KMS-11 (cell line): ENCODE data around the gene CHTF8.

Source experiments
- H2AFZ ChIP-seq: fragments of 200-600 bp; sonication (generic); 2 replicates; pipeline ENCODE4 v1.6.1; 2016; ENCODE audit warnings: antibody characterized with exemption, mixed run types, low read depth
- H3K27ac ChIP-seq: fragments of 200-600 bp; sonication (generic); 2 replicates; pipeline ENCODE4 v1.6.1; 2016; ENCODE audit warnings: mild to moderate bottlenecking, mixed run types
- H3K27me3 ChIP-seq: fragments of 200-600 bp; sonication (generic); 2 replicates; pipeline ENCODE4 v1.6.1; 2017; ENCODE audit warnings: mild to moderate bottlenecking, low read depth, mixed run types, moderate library complexity; ENCODE audit not compliant: insufficient read depth
- H3K36me3 ChIP-seq: fragments of 200-600 bp; sonication (generic); 2 replicates; pipeline ENCODE4 v1.6.1; 2017; ENCODE audit warnings: mild to moderate bottlenecking, mixed run types; ENCODE audit not compliant: insufficient read depth
- H3K4me1 ChIP-seq: fragments of 200-600 bp; sonication (generic); 2 replicates; pipeline ENCODE4 v1.6.1; 2016; ENCODE audit warnings: mild to moderate bottlenecking, low read depth, mixed run types; ENCODE audit not compliant: poor library complexity, severe bottlenecking
- H3K4me2 ChIP-seq: fragments of 200-600 bp; sonication (generic); 2 replicates; pipeline ENCODE4 v1.7.0; 2016; ENCODE audit warnings: mild to moderate bottlenecking, mixed run types
- H3K4me3 ChIP-seq: fragments of 200-600 bp; sonication (generic); IDR thresholded peaks from 2 replicates; pipeline ENCODE4 v1.6.1; 2017; ENCODE audit warnings: low read depth, low read length, mixed read lengths; ENCODE audit not compliant: insufficient read depth
- H3K79me2 ChIP-seq: fragments of 200-600 bp; sonication (generic); 2 replicates; pipeline ENCODE4 v1.6.1; 2016; ENCODE audit warnings: low read depth, mixed run types; ENCODE audit not compliant: insufficient read depth
- H3K9ac ChIP-seq: fragments of 200-600 bp; sonication (generic); 2 replicates; pipeline ENCODE4 v1.6.1; 2016; ENCODE audit warnings: mild to moderate bottlenecking, mixed run types
- H4K20me1 ChIP-seq: fragments of 200-600 bp; sonication (generic); 2 replicates; pipeline ENCODE4 v1.6.1; 2016; ENCODE audit warnings: mild to moderate bottlenecking, mixed run types; ENCODE audit not compliant: insufficient read depth
- CTCF ChIP-seq: fragments of 200-600 bp; sonication (generic); conservative IDR thresholded peaks from 2 replicates; pipeline ENCODE4 v1.6.1; 2017; ENCODE audit warnings: low read depth, mild to moderate bottlenecking, antibody characterized with exemption, low read length, moderate library complexity, mixed read lengths

CHTF8 gene

GRCh38 chr16:69119536-69119935 is 12.9 kb downstream of the CHTF8 start:
- Histone ChIP-seq H4K20me1 (no peaks in the 10 kb centered on the region), H3K27me3 (no peaks in the 10 kb centered on the region), H2AFZ (no peak overlapping the region), H3K79me2 (no peaks in the 10 kb centered on the region), H3K27ac (no peak overlapping the region), H3K9ac (no peak overlapping the region), H3K4me2 (no peak overlapping the region), H3K4me3 (no peak overlapping the region), H3K36me3 (no peaks in the 10 kb centered on the region), H3K4me1 (no peaks in the 10 kb centered on the region)
- no peak for TF ChIP-seq CTCF

- Histone ChIP-seq H3K4me2 (no peak overlapping the region), H3K27me3 (no peaks in the 10 kb centered on the region), H4K20me1 (no peaks in the 10 kb centered on the region), H3K36me3 (no peaks in the 10 kb centered on the region), H3K9ac (no peak overlapping the region), H2AFZ (no peak overlapping the region), H3K4me3 (no peak overlapping the region), H3K79me2 (no peaks in the 10 kb centered on the region), H3K27ac (no peak overlapping the region), H3K4me1 (no peaks in the 10 kb centered on the region)
- TF ChIP-seq CTCF, result no peak
Observed at GRCh38 chr16:69118994-69119393, 13.4 kb downstream of the CHTF8 start.

GRCh38 chr16:69118468-69118867 is 13.9 kb downstream of the CHTF8 start:
- no peaks in the 10 kb centered on the region for H4K20me1 ChIP-seq
- H3K4me3 ChIP-seq, result no peak overlapping the region
- no peaks in the 10 kb centered on the region for H3K27me3 ChIP-seq
- no peaks in the 10 kb centered on the region for H3K79me2 ChIP-seq
- H3K36me3 ChIP-seq, result no peaks in the 10 kb centered on the region
- no peak overlapping the region for H3K27ac ChIP-seq
- no peaks in the 10 kb centered on the region for H3K4me1 ChIP-seq
- TF ChIP-seq CTCF, result no peak
- no peak overlapping the region for H3K9ac ChIP-seq
- no peak overlapping the region for H3K4me2 ChIP-seq
- H2AFZ ChIP-seq, result no peak overlapping the region

GRCh38 chr16:69116906-69117305 is 15.5 kb downstream of the CHTF8 start:
- no peak overlapping the region for H3K27ac ChIP-seq
- no peak overlapping the region for H3K4me3 ChIP-seq
- no peaks in the 10 kb centered on the region for H3K79me2 ChIP-seq
- no peak overlapping the region for H2AFZ ChIP-seq
- peaks cover 8% of the 10 kb centered on the region for H3K4me1 ChIP-seq
- H3K4me2 ChIP-seq, result no peak overlapping the region
- H3K9ac ChIP-seq, result no peak overlapping the region
- no peaks in the 10 kb centered on the region for H4K20me1 ChIP-seq
- H3K36me3 ChIP-seq, result no peaks in the 10 kb centered on the region
- H3K27me3 ChIP-seq, result no peaks in the 10 kb centered on the region
- no peak for TF ChIP-seq CTCF
